MM.1S (cell line): ENCODE data around the gene FCAMR.

Experiments used
- DNase-seq: peaks from one replicate; pipeline ENCODE4 v3.0.0-alpha.2; 2015
- H2AFZ ChIP-seq: fragments of 300-600 bp; sonication (generic); 2 replicates; pipeline ENCODE4 v1.6.0; 2016; ENCODE audit warnings: antibody characterized with exemption, low read length
- H3F3A ChIP-seq: fragments of 300-600 bp; sonication (generic); 2 replicates; pipeline ENCODE4 v1.6.1; 2016; ENCODE audit warnings: mild to moderate bottlenecking, antibody characterized with exemption, low read length, moderate library complexity, mixed read lengths; ENCODE audit not compliant: insufficient read depth
- H3K27ac ChIP-seq: fragments of 300-600 bp; sonication (generic); 2 replicates; pipeline ENCODE4 v1.5.1; 2016; ENCODE audit warnings: mild to moderate bottlenecking, low read length
- H3K27me3 ChIP-seq: fragments of 300-600 bp; sonication (generic); replicated peaks from 2 replicates; pipeline ENCODE4 v1.6.0; 2016; ENCODE audit warnings: low read length; ENCODE audit not compliant: insufficient read depth
- H3K36me3 ChIP-seq: fragments of 300-600 bp; sonication (generic); replicated peaks from 2 replicates; pipeline ENCODE4 v1.6.1; 2016; ENCODE audit warnings: mild to moderate bottlenecking, low read length, mixed read lengths; ENCODE audit not compliant: insufficient read depth
- H3K4me1 ChIP-seq: fragments of 300-600 bp; sonication (generic); 2 replicates; pipeline ENCODE4 v1.6.1; 2016; ENCODE audit warnings: low read length, mixed read lengths
- H3K4me2 ChIP-seq: fragments of 300-600 bp; sonication (generic); 2 replicates; pipeline ENCODE4 v1.6.0; 2016; ENCODE audit warnings: low read depth, low read length
- H3K4me3 ChIP-seq: fragments of 300-600 bp; sonication (generic); 2 replicates; pipeline ENCODE4 v1.5.1; 2016; ENCODE audit warnings: low read length, mixed read lengths
- H3K79me2 ChIP-seq: fragments of 300-600 bp; sonication (generic); 2 replicates; pipeline ENCODE4 v1.6.1; 2016; ENCODE audit warnings: mixed run types, low read length, mixed read lengths
- H3K9ac ChIP-seq: fragments of 300-600 bp; sonication (generic); 2 replicates; pipeline ENCODE4 v1.6.1; 2016; ENCODE audit warnings: low read length, mixed read lengths
- H3K9me2 ChIP-seq: fragments of 300-600 bp; sonication (generic); replicated peaks from 2 replicates; pipeline ENCODE4 v1.6.1; 2016; ENCODE audit warnings: mild to moderate bottlenecking, low read length, mixed read lengths; ENCODE audit not compliant: insufficient read depth
- H3K9me3 ChIP-seq: fragments of 300-600 bp; sonication (generic); replicated peaks from 2 replicates; pipeline ENCODE4 v1.6.1; 2016; ENCODE audit warnings: mild to moderate bottlenecking, low read length, mixed read lengths; ENCODE audit not compliant: insufficient read depth
- H4K20me1 ChIP-seq: fragments of 300-600 bp; sonication (generic); 2 replicates; pipeline ENCODE4 v1.6.1; 2016; ENCODE audit warnings: mild to moderate bottlenecking, low read length, moderate library complexity, mixed read lengths; ENCODE audit not compliant: insufficient read depth
- EZH2 ChIP-seq: fragments of 300-600 bp; sonication (generic); optimal IDR thresholded peaks from 2 replicates; pipeline ENCODE3; 2017; ENCODE audit warnings: low read depth, mild to moderate bottlenecking, antibody characterized with exemption, low read length, mixed read lengths
- EZH2phosphoT487 ChIP-seq: fragments of 300-600 bp; sonication (generic); IDR thresholded peaks from 2 replicates; pipeline ENCODE4 v1.6.1; 2018; ENCODE audit warnings: antibody characterized with exemption, low read length
- TF ChIP-seq, protein P1 (sequence below): fragments of 300-600 bp; sonication (generic); IDR thresholded peaks from 2 replicates; pipeline ENCODE4 v1.5.1; 2016; ENCODE audit warnings: antibody characterized with exemption, low read length, mixed read lengths

FCAMR gene

DNA sequence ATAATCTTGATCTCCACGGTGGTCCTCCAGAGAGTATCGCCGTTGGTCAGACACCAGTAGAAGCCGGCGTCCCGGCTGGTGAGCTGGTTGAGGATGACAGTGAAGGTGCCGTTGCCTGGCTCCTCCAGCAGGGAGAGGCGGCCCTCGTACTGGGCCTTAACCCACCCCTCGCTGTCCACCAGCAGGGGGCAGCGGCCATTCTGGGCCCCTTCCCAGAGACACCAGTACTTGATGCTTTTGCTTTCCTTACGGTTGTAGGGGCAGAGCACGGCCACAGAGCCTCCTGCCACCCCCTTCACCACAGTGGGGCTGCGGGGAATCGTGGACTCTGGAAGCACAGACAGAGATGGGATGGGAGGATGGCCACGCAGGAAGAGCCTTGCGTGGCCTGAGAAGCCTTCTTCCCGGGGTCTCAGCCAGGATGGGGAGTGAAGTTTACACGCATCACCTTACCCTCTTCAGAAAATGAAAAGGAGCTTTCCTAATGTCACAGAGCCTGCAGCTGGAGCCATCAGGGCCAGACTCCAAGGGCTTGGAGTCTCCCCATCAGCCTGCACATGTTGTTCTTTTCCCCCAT, 34.7 kb downstream of the FCAMR start:
- Histone ChIP-seq H3K9me2 (no peaks in the 10 kb centered on the region), H3K9ac (no peak overlapping the region), H3K27me3 (no peaks in the 10 kb centered on the region), H3K79me2 (no peaks in the 10 kb centered on the region), H3K4me3 (no peak overlapping the region), H3K4me1 (peaks cover 9% of the 10 kb centered on the region), H2AFZ (no peak overlapping the region), H3K27ac (no peak overlapping the region), H3K9me3 (no peaks in the 10 kb centered on the region), H3K36me3 (no peaks in the 10 kb centered on the region), H3F3A (no peaks in the 10 kb centered on the region), H4K20me1 (no peaks in the 10 kb centered on the region), H3K4me2 (no peak overlapping the region)
- TF ChIP-seq EZH2 (no peak), EZH2phosphoT487 (no peak)
- TF ChIP-seq, protein P1, sequence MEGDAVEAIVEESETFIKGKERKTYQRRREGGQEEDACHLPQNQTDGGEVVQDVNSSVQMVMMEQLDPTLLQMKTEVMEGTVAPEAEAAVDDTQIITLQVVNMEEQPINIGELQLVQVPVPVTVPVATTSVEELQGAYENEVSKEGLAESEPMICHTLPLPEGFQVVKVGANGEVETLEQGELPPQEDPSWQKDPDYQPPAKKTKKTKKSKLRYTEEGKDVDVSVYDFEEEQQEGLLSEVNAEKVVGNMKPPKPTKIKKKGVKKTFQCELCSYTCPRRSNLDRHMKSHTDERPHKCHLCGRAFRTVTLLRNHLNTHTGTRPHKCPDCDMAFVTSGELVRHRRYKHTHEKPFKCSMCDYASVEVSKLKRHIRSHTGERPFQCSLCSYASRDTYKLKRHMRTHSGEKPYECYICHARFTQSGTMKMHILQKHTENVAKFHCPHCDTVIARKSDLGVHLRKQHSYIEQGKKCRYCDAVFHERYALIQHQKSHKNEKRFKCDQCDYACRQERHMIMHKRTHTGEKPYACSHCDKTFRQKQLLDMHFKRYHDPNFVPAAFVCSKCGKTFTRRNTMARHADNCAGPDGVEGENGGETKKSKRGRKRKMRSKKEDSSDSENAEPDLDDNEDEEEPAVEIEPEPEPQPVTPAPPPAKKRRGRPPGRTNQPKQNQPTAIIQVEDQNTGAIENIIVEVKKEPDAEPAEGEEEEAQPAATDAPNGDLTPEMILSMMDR, result peak; percentile 61
- DNase-seq, result no peak

DNA sequence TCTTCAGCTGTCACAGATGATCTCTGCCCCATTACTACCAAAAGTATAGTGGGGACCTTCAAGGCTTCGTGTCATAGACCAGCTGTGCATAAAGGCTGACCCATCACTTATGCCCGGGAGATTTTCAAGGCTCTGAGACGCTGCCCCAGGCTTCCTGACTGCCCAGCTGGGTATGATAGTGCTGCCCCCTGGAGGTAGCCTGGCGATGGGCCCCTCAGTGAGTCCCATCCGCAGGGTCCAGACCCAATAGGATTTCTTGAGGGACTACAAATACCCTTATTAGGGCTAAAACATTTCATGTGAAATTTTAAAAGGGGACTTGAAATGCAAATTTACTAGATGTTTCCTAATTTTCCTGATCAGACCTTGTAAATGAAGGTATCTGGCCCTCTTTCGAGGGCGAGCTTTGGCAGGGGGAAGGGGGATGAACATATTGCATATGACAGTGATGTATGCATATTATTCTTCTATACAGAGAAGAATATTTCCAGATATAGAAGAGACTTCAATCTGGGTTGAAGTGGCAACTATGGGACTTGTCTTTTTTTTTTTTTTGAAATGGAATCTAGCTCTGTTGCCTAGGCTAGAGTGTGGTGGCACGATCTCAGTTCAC, 36.8 kb downstream of the FCAMR start:
- H4K20me1 ChIP-seq, result no peaks in the 10 kb centered on the region
- DNase-seq, result peak; percentile 89
- no peak overlapping the region for H2AFZ ChIP-seq
- H3K9me2 ChIP-seq, result no peaks in the 10 kb centered on the region
- H3K27ac ChIP-seq, result no peak overlapping the region
- no peaks in the 10 kb centered on the region for H3K27me3 ChIP-seq
- H3F3A ChIP-seq, result no peaks in the 10 kb centered on the region
- no peaks in the 10 kb centered on the region for H3K9me3 ChIP-seq
- H3K9ac ChIP-seq, result no peak overlapping the region
- no peaks in the 10 kb centered on the region for H3K36me3 ChIP-seq
- H3K4me1 ChIP-seq, result peaks cover 16% of the 10 kb centered on the region
- no peaks in the 10 kb centered on the region for H3K79me2 ChIP-seq
- H3K4me2 ChIP-seq, result no peak overlapping the region
- no peak overlapping the region for H3K4me3 ChIP-seq
- TF ChIP-seq EZH2phosphoT487 (no peak), EZH2 (no peak)
- TF ChIP-seq, protein P1, result peak; percentile 99

DNA sequence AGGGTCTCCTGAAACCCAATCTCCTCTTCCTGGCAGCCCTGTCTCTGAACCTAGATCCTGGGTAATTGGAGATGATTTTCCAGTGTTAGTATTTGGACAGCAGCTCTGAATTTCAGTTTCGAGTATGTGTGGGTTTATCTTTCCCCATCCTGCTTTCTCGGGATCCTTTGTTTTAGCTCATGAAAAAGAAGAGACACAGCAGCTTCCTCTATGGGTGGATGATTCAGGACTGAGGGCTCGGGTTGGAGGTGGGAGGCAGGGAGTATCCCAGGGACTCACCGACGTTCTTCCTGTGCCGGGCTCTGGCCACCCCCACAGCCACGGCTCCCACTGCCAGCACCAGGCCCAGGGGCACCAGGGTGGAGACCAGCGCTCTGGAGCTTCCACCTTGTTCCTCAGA, 38.1 kb downstream of the FCAMR start:
- Histone ChIP-seq H2AFZ (no peak overlapping the region), H3K4me3 (no peak overlapping the region), H3K9me3 (no peaks in the 10 kb centered on the region), H3K4me1 (peaks cover 16% of the 10 kb centered on the region), H3K4me2 (no peak overlapping the region), H3K9ac (no peak overlapping the region), H3K9me2 (no peaks in the 10 kb centered on the region), H4K20me1 (no peaks in the 10 kb centered on the region), H3F3A (no peaks in the 10 kb centered on the region), H3K27me3 (no peaks in the 10 kb centered on the region), H3K27ac (no peak overlapping the region), H3K36me3 (no peaks in the 10 kb centered on the region), H3K79me2 (no peaks in the 10 kb centered on the region)
- TF ChIP-seq EZH2, result no peak
- TF ChIP-seq, protein P1, result no peak
- no peak for TF ChIP-seq EZH2phosphoT487
- no peak for DNase-seq
